Measurements from ENCODE around the gene AKAP13.

AKAP13 gene

DNA sequence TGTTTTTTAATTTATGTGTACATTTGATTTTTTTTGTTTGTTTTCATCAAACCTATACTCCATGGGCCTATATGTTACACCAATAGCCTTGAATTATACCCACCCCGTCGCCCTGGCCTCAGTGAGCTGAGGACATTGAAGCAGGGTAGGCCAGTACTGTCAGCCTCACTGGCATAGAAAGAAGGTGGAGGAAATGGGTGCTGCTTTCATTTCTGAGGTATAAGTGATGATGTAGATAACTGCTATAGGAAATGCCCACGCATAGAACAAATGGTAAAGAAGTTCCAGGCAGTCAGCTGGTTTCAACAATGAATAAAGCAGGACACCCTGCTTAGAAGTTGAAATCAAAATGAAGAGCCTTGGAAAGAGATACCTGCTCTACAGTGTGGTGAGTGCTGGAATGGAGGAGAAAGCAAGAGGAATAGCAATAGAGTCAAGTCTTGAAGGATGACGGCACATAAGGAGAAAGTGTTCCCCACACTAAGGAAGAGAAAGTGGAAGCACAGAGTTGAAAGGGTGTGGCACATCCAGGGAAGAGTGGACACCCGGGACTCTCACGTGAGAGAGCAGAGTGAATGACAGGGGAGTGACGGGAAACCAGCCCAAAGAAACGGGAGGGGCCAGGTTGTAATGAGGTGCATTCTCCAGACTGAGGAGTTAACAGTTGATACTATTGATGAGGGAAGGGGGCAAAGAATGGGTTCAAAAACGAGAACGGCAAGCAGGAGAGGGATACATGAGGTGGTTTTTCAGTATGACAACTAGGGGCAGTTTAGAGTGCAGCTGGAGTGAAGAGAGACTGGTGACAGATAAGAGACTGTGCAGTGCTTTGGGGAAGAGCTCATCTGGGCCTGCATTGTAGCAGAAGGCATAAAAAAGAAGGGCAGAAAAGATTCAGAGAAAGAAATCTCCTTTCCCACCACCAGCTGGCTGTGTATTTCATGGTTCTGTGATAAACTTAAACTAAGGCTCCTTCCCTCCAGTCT lies 343.9 kb downstream of the AKAP13 start:
- TF ChIP-seq CREB1 (IDR thresholded peaks at IDR 0.05; ENCODE audit: low read depth) (no peak), TCF12 (IDR thresholded peaks at IDR 0.05; ENCODE audit: low read depth) (no peak), FOXM1 (IDR thresholded peaks at IDR 0.05; ENCODE audit: borderline replicate concordance, low read depth) (no peak), ZBTB7A (IDR thresholded peaks at IDR 0.05; ENCODE audit: low read depth) (no peak), YY1 (IDR thresholded peaks at IDR 0.05; ENCODE audit: low read depth) (no peak), CEBPB (IDR thresholded peaks at IDR 0.05) (no peak)
- TF ChIP-seq, protein P1, sequence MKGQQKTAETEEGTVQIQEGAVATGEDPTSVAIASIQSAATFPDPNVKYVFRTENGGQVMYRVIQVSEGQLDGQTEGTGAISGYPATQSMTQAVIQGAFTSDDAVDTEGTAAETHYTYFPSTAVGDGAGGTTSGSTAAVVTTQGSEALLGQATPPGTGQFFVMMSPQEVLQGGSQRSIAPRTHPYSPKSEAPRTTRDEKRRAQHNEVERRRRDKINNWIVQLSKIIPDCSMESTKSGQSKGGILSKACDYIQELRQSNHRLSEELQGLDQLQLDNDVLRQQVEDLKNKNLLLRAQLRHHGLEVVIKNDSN (IDR thresholded peaks at IDR 0.05), result no peak

GRCh38 chr15:85725019-85725418 lies 344.6 kb downstream of the AKAP13 start:
- no peak for TF ChIP-seq NFIC (IDR thresholded peaks at IDR 0.05)
- TF ChIP-seq YY1 (IDR thresholded peaks at IDR 0.05; ENCODE audit: low read depth), result no peak
- no peak for TF ChIP-seq FOXM1 (IDR thresholded peaks at IDR 0.05; ENCODE audit: borderline replicate concordance, low read depth)

GRCh38 chr15:85725564-85725963 lies 345.2 kb downstream of the AKAP13 start:
- TF ChIP-seq ZBTB7A (IDR thresholded peaks at IDR 0.05; ENCODE audit: low read depth) (no peak), FOXM1 (IDR thresholded peaks at IDR 0.05; ENCODE audit: borderline replicate concordance, low read depth) (no peak), TEAD4 (IDR thresholded peaks at IDR 0.05) (no peak), CREB1 (IDR thresholded peaks at IDR 0.05; ENCODE audit: low read depth) (no peak), CEBPB (IDR thresholded peaks at IDR 0.05) (no peak)
- TF ChIP-seq, protein P1 (IDR thresholded peaks at IDR 0.05), result no peak

GRCh38 chr15:85726454-85726853 lies 346.1 kb downstream of the AKAP13 start:
- TF ChIP-seq, protein P1 (IDR thresholded peaks at IDR 0.05), result no peak
- TF ChIP-seq TAF1 (IDR thresholded peaks at IDR 0.05; ENCODE audit: low read depth), result no peak
- no peak for TF ChIP-seq RAD21 (IDR thresholded peaks at IDR 0.05; ENCODE audit: low read depth)
- no peak for TF ChIP-seq CEBPB (IDR thresholded peaks at IDR 0.05)
- TF ChIP-seq ZBTB7A (IDR thresholded peaks at IDR 0.05; ENCODE audit: low read depth), result no peak
- no peak for TF ChIP-seq FOXM1 (IDR thresholded peaks at IDR 0.05; ENCODE audit: borderline replicate concordance, low read depth)
- no peak for TF ChIP-seq TEAD4 (IDR thresholded peaks at IDR 0.05)
- TF ChIP-seq EGR1 (IDR thresholded peaks at IDR 0.05), result no peak
- TF ChIP-seq CREB1 (IDR thresholded peaks at IDR 0.05; ENCODE audit: low read depth), result no peak

GRCh38 chr15:85727068-85727467 lies 346.7 kb downstream of the AKAP13 start:
- TF ChIP-seq CEBPB (IDR thresholded peaks at IDR 0.05) (no peak), TCF12 (IDR thresholded peaks at IDR 0.05; ENCODE audit: low read depth) (no peak), ZBTB7A (IDR thresholded peaks at IDR 0.05; ENCODE audit: low read depth) (no peak), TAF1 (IDR thresholded peaks at IDR 0.05; ENCODE audit: low read depth) (no peak), EGR1 (IDR thresholded peaks at IDR 0.05) (no peak), TEAD4 (IDR thresholded peaks at IDR 0.05) (no peak), FOXM1 (IDR thresholded peaks at IDR 0.05; ENCODE audit: borderline replicate concordance, low read depth) (no peak), NFIC (IDR thresholded peaks at IDR 0.05) (no peak), YY1 (IDR thresholded peaks at IDR 0.05; ENCODE audit: low read depth) (no peak), EP300 (IDR thresholded peaks at IDR 0.05; ENCODE audit: borderline replicate concordance) (no peak), RAD21 (IDR thresholded peaks at IDR 0.05; ENCODE audit: low read depth) (no peak), CREB1 (IDR thresholded peaks at IDR 0.05; ENCODE audit: low read depth) (no peak)
- TF ChIP-seq, protein P2, sequence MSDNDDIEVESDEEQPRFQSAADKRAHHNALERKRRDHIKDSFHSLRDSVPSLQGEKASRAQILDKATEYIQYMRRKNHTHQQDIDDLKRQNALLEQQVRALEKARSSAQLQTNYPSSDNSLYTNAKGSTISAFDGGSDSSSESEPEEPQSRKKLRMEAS (IDR thresholded peaks at IDR 0.05), result no peak
- TF ChIP-seq, protein P1 (IDR thresholded peaks at IDR 0.05), result no peak
- TF ChIP-seq, protein P3, sequence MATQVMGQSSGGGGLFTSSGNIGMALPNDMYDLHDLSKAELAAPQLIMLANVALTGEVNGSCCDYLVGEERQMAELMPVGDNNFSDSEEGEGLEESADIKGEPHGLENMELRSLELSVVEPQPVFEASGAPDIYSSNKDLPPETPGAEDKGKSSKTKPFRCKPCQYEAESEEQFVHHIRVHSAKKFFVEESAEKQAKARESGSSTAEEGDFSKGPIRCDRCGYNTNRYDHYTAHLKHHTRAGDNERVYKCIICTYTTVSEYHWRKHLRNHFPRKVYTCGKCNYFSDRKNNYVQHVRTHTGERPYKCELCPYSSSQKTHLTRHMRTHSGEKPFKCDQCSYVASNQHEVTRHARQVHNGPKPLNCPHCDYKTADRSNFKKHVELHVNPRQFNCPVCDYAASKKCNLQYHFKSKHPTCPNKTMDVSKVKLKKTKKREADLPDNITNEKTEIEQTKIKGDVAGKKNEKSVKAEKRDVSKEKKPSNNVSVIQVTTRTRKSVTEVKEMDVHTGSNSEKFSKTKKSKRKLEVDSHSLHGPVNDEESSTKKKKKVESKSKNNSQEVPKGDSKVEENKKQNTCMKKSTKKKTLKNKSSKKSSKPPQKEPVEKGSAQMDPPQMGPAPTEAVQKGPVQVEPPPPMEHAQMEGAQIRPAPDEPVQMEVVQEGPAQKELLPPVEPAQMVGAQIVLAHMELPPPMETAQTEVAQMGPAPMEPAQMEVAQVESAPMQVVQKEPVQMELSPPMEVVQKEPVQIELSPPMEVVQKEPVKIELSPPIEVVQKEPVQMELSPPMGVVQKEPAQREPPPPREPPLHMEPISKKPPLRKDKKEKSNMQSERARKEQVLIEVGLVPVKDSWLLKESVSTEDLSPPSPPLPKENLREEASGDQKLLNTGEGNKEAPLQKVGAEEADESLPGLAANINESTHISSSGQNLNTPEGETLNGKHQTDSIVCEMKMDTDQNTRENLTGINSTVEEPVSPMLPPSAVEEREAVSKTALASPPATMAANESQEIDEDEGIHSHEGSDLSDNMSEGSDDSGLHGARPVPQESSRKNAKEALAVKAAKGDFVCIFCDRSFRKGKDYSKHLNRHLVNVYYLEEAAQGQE (IDR thresholded peaks at IDR 0.05; ENCODE audit: low read depth), result no peak

- TF ChIP-seq, protein P1 (IDR thresholded peaks at IDR 0.05), result no peak
- peak; percentile 84 for TF ChIP-seq RAD21 (IDR thresholded peaks at IDR 0.05; ENCODE audit: low read depth)
- TF ChIP-seq, protein P2 (IDR thresholded peaks at IDR 0.05), result no peak
- TF ChIP-seq EP300 (IDR thresholded peaks at IDR 0.05; ENCODE audit: borderline replicate concordance), result no peak
- TF ChIP-seq CEBPB (IDR thresholded peaks at IDR 0.05), result no peak
Measured at GRCh38 chr15:85730001-85730820, 349.8 kb downstream of the AKAP13 start.
